ENCODE measurements around the gene ZPBP. TPM values are rescaled to one million over a fixed set of nuclear protein-coding genes. Genes with fewer than 3 reads are reported as not detected.

The ZPBP gene
- total RNA-seq, 1 experiment from 2014 or later: not detected

- TF ChIP-seq CTCF (conservative IDR thresholded peaks at IDR 0.05): no peak
Measured at GRCh38 chr7:49974035-49974434, 119.0 kb downstream of the ZPBP start.

More at GRCh38 chr7:49974035-49974434, 119.0 kb downstream of the ZPBP start:
- no peaks in the 10 kb centered on the region for H3K27me3 Mint-ChIP-seq (ENCODE audit: low read depth)
- H3K9me3 Mint-ChIP-seq: no peaks in the 10 kb centered on the region
- Histone ChIP-seq H2BK15ac (ENCODE audit: low read depth, low read length) (no peak overlapping the region), H3K23me2 (ENCODE audit: insufficient read length, low read depth, low read length, poor library complexity, severe bottlenecking) (no peaks in the 10 kb centered on the region), H3K9ac (ENCODE audit: extremely low read depth, insufficient read length, low read length) (no peak overlapping the region), H4K8ac (replicated peaks; ENCODE audit: insufficient read length, low read depth, low read length) (no peak overlapping the region), H3K4me1 (ENCODE audit: insufficient read depth, low read length) (no peaks in the 10 kb centered on the region), H3K79me2 (ENCODE audit: insufficient read depth, low read length) (no peaks in the 10 kb centered on the region), H3K23ac (ENCODE audit: insufficient read length, low read depth, low read length) (no peak overlapping the region), H3T11ph (ENCODE audit: low read length) (no peak overlapping the region), H3K27ac (ENCODE audit: insufficient read length, low read depth, low read length) (no peak overlapping the region), H3K56ac (ENCODE audit: insufficient read length, low read depth, low read length) (no peak overlapping the region), H4K91ac (ENCODE audit: insufficient read length, low read depth, low read length) (no peak overlapping the region), H3K9me3 (ENCODE audit: control insufficient read depth, low read depth, low read length) (no peaks in the 10 kb centered on the region), H2BK12ac (ENCODE audit: insufficient read length, low read depth, low read length) (no peak overlapping the region), H2BK5ac (ENCODE audit: insufficient read length, low read length) (no peak overlapping the region), H3K4me2 (ENCODE audit: insufficient read depth, insufficient read length, low read length) (no peak overlapping the region), H3K14ac (ENCODE audit: insufficient read depth, low read length) (no peak overlapping the region), H2AK5ac (ENCODE audit: insufficient read length, low read length) (no peak overlapping the region), H3K79me1 (ENCODE audit: insufficient read depth, low read depth, low read length, poor library complexity, severe bottlenecking) (no peaks in the 10 kb centered on the region), H3K4ac (ENCODE audit: low read depth, low read length) (no peak overlapping the region), H2BK120ac (ENCODE audit: low read depth, low read length, poor library complexity, severe bottlenecking) (no peak overlapping the region), H4K5ac (ENCODE audit: insufficient read length, low read depth, low read length) (no peak overlapping the region), H3K18ac (ENCODE audit: insufficient read length, low read depth, low read length) (no peak overlapping the region), H4K20me1 (ENCODE audit: control insufficient read depth, insufficient read depth, insufficient read length) (no peaks in the 10 kb centered on the region), H2BK20ac (ENCODE audit: low read depth, low read length, poor library complexity, severe bottlenecking) (no peak overlapping the region), H3K27me3 (ENCODE audit: insufficient read depth, low read length) (no peaks in the 10 kb centered on the region), H2AFZ (ENCODE audit: low read length) (no peak overlapping the region)
- no peak for DNase-seq
- WGBS (ENCODE audit: extremely low coverage, insufficient read length, low lambda C conversion rate): no CpG with 5 or more reads among the region's 1 CpG
- no peaks in the 10 kb centered on the region for H3K4me1 Mint-ChIP-seq
- H3K27ac Mint-ChIP-seq: no peak overlapping the region
- H3K4me3 Mint-ChIP-seq: no peak overlapping the region
- H3K36me3 Mint-ChIP-seq (ENCODE audit: insufficient read depth in 1 of 3, low read depth in 3 of 3): no peaks in the 10 kb centered on the region

All from H9 (cell line).